ENCODE measurements around the gene ALS2. TPM values are rescaled to one million over a fixed set of nuclear protein-coding genes. Genes with fewer than 3 reads are reported as not detected.

ALS2 gene
- total RNA-seq, result 12.6 and 13.6 TPM in 2 replicates

DNA sequence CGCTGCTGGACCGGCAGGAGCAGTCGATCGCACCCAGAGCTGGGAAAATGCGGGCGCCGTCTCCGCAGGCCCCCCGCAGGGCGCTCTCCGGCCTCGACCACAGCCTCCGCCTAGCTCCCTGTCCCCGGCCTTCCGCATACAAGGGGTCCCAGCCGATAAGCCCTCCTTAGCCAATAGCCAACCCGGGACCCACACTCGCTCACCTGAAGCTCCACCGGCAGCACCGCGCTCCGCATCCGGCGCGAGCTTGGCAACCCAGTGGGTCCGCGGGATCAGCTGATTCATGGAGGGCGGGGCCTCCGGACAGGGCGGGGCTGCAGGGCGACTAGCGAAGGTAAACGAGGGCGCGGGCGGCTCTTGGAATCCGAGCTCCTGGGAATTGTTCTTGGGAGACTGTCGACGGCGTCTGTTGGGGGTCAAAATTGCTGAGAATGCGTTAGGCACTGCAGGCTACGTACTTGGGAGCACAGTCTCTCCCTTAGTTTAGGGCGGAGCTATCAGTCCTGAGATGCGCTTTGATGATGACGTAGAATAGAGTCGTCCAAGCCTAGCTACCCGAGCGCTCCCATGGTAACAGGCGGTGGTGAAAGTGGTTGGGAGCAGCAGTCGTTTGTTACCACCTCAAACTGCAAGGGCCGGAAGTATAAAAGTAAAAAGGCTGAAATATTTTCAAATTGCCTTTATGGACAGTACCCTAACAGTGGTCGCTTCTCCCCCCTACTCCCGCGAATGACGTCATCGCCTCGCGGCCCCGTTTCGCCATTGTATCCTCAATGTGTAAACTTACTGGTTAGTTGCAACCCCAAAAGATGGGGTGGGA lies at the start of gene ALS2:
Gene ALS2, minus strand, starts transcription at position 260 of the 820 bp plus-strand sequence. CDS start 12,048 bp downstream, outside the sequence.

DNA sequence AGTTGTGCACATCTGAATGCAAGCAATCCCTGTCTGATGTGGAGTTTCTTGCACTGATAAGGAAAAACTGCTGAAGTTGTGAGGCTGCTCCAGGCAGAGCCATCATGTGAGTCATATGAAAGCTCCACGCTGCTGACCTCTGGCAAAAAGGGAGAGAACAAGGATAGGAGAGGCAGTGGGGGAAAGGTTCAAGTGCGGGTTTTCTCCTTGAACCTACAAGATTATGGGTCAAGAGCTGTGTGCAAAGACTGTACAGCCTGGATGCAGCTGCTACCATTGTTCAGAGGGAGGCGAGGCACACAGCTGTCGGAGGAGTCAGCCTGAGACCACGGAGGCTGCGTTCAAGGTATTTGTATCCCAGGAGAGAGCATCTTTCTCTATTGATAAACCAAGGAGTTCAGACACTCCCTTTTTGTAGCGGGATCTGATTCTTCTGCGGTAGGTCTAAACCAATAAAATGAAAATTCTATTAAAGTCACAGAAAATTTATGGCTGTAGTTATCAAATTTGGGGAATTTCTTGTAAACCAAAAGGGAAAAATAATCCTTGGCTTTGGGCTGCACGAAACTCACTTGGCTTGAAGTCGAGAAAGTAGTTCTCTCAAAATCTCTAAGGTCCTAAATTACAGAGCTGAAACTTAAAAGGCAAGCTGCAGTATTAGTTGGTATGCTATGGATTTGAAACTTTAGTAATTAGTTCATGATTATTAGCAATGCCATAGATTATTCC lies 25.9 kb upstream of the ALS2 start, which contains the start of gene CDK15:
Gene CDK15, plus strand, starts transcription at position 96 of the 729 bp plus-strand sequence. Its CDS starts 128 bp downstream, at position 224.

DNA sequence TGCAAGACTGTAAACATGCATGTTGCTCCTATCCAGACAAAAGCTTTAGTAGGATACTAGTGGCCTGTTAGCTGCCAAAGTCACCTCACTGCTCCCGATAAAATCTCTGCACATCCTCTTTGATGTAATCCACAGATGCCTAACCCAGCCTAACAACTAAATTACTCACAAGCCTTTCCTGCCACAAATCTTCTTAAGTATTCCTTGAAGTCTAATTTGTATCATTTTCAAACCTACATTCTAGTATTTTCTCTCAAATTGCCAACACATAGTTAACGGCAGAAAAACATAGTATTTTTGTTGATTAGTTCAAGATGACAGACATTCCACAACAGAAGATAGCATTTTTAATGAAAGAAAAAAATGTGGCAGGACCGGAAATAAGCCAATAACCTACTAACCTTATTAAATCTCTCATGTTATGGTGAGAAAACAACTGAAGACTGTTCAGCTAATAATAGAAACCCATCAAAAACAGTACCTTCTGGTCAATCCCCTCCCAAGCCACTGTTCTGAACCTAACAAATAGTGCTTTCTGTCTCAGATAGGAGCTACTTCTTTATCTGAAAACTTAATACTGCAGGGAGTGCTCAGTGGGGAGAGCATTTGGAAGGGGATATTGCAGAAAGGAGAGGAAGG lies 82.0 kb downstream of the ALS2 start, which contains the start of gene MPP4:
Gene MPP4, minus strand, starts transcription at position 57 of the 639 bp plus-strand sequence. CDS start 4,690 bp downstream, outside the sequence.

Other genes starting within 250 kb of the ALS2 start
- gene TMEM237, start 137.4 kb downstream of the ALS2 start, total RNA-seq, result 10.8 and 35.3 TPM in 2 replicates
- gene MPP4, start 82.3 kb downstream of the ALS2 start, total RNA-seq, result 4.3 TPM in 1 of 2 replicates, not detected in the other
- gene CDK15, start 25.6 kb upstream of the ALS2 start, total RNA-seq, result 0.24 and 0.91 TPM in 2 replicates